Activated CD8-positive, alpha-beta memory T cell treated with anti-CD3 and anti-CD28 coated beads, Interleukin-2, amount 50 U/mL, for 24 hours (primary cell): ENCODE results near the gene CHAC1.
"Not testable (repeated sequence)": the region's sequence is repeated elsewhere in the genome, so short reads cannot be mapped to it uniquely, and the experiment has no call there.

Experiments used
- DNase-seq: peaks from one replicate; pipeline ENCODE4 v3.0.0-alpha.2; 2020; ENCODE audit errors: extremely low read depth

CHAC1 gene

DNA sequence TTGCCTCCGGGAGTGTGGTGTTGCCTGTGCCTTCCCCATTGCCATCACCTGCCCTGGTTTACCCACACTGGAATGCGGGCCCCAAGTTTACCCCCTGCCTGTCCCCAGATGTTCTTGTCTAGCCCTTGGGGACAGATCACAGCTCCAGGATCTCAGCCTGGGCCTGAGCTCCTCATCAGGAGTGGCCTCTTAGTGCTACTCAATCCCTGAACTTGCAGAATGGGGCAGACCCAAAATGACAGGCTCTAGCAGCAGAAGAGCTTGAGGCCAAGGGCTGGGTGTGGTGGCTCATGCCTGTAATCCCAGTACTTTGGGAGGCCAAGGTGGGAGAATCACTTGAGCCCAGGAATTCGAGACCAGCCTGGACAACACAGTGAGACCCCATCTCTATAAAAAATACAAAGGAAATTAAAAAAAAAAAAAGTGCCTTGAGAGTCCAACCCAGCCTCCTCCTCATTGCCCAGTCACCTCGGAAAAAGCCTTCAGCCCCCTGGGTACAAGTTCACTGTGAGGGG lies 3.8 kb downstream of the CHAC1 start:
- no peak for DNase-seq

GRCh38 chr15:40957581-40958051 lies 4.3 kb downstream of the CHAC1 start:
- DNase-seq, result no peak

DNA sequence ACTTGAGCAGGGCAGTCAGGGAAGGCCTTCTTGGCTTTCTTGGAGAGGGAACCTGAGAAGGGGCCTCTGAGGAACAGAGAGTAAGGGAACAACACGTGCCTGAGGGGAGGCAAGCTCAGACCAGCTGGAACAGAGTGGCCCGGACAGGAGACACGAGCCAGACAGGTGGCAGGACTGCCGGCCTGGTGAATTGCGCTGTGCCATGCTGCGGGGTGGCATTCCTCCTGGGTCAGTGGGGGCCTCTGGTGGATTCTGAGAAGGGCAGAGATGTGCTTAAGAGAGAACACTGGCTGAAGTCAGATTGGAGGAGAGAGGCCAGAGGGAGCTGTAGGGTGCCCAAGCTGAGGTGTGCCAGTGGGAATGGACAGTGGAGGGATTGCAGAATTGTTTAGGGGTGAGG lies 4.9 kb downstream of the CHAC1 start:
- no peak for DNase-seq

DNA sequence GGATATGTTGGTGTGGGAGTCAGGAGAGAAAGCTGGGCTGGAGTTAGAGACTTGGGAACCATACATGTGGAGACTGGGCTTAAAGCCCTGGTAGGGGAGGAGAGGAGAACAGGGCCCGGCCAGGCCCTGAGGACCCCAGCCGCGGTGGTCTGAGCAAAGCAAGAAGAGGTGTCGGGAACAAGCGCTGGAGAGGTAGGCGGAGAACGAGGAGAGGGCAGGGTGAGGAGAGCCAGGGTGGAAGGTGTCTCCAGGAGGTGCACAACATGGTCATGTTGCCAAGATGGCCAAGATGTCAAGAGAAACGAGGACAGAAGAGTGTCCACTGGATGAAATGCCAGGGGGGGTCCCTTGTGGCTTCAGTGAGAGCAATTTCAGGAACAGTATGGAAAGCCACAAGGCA lies 5.5 kb downstream of the CHAC1 start:
- DNase-seq, result no peak

- DNase-seq, result no peak
Measured at GRCh38 chr15:40959331-40960141, 6.3 kb downstream of the CHAC1 start.

DNA sequence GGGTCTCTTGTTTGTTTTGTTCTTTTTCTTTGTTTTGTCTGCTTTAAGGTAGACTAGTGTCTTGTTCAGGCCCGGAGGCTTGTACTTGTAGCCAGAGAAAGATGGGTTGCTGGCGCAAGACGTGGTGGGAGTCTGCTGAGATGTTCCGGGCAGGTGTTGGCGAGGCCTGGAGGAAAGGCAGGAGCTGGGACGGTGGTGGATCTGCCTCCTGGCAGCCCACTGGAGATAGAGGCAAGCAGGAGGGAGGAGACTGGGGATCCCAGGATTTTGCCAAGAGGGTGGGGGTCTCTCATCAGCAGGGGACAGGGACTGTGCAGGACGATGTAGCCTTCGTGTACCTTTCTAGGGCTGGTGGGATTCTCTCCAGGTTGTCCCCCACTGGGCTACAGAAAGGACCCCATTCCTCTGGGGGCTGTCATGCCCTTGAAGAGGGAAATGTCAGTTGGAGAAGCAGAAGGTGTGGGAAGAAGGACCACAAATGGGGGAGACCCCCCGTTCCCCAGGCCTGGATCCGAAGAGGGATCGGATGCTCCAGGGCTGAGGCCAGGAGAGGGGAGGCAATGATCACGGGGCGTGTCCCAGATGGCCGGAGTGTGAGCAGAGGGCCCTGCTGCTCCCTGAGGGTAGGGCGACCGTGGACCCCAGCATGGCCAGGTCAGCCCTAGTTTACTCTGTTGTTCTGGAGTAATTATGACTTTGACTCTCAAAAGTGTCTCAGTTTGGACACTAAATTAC lies 7.0 kb downstream of the CHAC1 start:
- DNase-seq, result no peak

GRCh38 chr15:40960925-40961324 lies 7.7 kb downstream of the CHAC1 start:
- no peak for DNase-seq

DNA sequence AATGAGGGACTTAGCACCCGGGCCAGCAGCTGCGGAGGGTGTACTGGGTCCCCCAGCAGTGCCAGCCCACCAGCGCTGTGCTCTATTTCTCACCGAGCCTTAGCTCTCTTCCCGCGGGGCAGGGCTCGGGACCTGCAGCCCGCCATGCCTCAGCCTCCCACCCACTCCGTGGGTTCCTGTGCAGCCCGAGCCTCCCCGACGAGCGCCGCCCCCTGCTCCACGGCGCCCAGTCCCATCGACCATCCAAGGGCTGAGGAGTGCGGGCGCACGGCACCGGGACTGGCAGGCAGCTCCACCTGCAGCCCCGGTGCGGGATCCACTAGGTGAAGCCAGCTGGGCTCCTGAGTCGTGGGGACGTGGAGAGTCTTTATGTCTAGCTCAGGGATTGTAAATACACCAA lies 8.5 kb downstream of the CHAC1 start:
- not testable (repeated sequence) for DNase-seq

GRCh38 chr15:40962317-40962716 lies 9.0 kb downstream of the CHAC1 start:
- DNase-seq, result not testable (repeated sequence)

DNA sequence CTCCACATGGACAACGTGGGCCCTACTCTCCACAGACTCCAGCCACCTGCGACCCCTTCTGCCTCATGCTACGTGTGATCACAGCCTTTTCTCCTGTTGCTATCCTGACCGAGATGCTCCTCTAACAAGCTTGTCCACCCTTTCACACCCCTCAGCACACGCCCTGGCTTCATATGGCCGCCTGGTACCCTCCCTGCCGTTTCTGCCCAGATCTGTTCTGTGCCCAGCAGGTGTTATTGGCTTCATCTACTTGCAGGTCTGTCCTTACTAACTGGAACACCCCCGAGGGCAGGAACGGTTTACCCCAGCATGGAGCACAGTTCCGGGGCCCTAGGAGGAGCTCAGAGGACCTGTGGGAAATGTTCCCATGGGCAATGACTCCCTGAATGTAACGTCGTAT lies 9.9 kb downstream of the CHAC1 start:
- no peak for DNase-seq

DNA sequence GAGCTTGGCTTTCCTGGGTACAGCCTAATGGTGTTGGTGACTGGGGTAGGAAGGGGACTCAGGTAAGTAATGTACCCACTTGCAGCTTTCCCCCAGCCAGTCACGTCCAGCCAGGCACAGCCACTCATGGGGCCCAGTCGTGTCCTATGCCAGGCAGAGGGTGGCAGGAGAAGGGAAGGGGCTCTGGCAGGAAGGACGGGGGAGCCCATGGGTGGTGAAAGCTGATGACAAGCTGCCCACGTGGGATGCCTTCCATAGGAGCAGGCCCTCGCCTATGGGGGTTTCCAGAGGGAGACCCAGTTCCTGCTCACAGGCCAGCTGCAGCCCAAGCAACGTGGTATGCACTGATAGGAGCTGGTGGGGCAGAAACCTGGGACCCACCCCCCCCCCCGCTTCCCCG lies 10.7 kb downstream of the CHAC1 start:
- no peak for DNase-seq

- DNase-seq, result no peak
Measured at GRCh38 chr15:40964634-40965033, 11.4 kb downstream of the CHAC1 start.

GRCh38 chr15:40968290-40969085 lies 15.2 kb downstream of the CHAC1 start:
- no peak for DNase-seq

DNA sequence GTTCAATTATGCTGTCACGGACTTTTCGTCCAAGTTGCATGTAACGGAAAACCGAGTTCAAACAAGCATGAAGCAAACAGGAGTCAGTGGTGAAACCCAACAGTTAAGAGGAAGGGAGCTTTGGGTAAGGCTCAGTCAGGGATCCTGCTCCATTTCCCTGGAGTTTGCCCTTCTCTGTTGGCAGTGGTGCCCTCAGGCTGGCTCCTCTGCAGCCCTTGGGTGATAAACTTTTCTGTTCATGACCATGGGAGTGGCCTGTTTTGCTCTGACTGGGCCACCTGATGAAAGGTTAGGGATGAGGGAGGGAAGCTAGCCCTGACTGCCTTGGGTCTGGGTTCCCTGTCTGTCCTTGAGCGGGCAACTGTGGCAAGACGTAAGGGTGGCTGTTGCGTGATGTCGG lies 16.1 kb downstream of the CHAC1 start:
- no peak for DNase-seq

- DNase-seq, result no peak
Measured at GRCh38 chr15:40974879-40975278, 21.6 kb downstream of the CHAC1 start.

- DNase-seq, result no peak
Measured at GRCh38 chr15:40976819-40977218, 23.5 kb downstream of the CHAC1 start.

DNA sequence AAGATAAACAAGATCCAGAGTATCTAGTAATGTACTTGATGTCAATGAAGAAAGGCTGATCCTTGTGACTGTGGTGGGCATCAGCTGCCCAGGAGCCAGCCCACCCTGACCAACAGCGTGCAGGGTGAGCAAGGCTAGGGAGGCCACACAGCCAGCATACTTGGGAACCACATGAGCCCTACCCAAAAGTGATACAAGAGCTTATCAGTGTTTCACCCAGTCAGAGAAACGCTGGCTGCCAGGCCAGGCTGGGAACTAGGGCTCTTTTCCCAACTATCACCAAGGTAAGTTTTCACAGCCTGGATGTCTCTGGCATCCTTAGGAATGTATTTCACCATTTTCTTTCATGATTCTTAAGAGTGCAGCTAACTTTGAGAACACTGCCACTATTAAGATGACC lies 24.9 kb downstream of the CHAC1 start:
- DNase-seq, result no peak

- no peak for DNase-seq
Measured at GRCh38 chr15:40978562-40978961, 25.3 kb downstream of the CHAC1 start.

DNA sequence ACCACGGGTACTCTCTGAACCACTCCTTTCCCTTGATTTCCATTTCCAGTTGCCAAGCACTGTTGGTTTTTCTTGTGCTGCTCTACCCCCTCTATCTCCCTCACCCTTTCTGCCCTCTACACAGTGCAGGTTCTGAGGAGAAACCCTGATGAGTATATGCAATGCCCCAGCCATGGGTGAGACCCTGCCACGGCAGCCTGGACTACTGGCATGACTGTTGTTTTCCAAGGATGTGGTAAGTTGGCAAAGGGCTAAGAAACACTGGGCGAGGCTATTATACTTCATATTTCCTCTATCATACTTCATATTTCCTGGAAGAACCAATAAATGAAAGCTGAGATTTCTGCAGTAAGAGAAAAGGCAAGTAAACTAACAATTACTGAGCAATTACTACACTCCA lies 27.9 kb downstream of the CHAC1 start:
- no peak for DNase-seq

- DNase-seq, result no peak
Measured at GRCh38 chr15:40982855-40983254, 29.6 kb downstream of the CHAC1 start.

DNA sequence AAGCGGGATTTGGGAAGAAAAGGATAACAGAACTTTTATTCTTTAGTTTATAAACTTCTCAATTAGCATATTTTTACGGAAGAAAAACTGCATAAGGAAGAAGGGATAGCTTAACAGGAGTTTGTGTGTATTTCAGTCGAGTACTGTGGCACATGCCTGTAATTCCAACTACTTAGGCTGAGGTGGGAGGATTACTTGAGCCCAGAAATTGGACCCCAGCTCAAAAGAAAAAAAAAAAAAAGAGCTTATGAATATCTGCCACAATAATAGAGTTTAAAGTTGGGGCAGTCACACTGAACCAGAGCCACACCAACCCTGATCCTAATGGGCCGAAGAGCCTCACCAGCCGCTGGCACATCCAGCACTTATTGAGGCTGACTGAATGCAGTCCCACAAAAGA lies 31.1 kb downstream of the CHAC1 start:
- no peak for DNase-seq

- no peak for DNase-seq
Measured at GRCh38 chr15:40984964-40985363, 31.7 kb downstream of the CHAC1 start.
